ENCODE measurements around the gene IPO13.

DNA sequence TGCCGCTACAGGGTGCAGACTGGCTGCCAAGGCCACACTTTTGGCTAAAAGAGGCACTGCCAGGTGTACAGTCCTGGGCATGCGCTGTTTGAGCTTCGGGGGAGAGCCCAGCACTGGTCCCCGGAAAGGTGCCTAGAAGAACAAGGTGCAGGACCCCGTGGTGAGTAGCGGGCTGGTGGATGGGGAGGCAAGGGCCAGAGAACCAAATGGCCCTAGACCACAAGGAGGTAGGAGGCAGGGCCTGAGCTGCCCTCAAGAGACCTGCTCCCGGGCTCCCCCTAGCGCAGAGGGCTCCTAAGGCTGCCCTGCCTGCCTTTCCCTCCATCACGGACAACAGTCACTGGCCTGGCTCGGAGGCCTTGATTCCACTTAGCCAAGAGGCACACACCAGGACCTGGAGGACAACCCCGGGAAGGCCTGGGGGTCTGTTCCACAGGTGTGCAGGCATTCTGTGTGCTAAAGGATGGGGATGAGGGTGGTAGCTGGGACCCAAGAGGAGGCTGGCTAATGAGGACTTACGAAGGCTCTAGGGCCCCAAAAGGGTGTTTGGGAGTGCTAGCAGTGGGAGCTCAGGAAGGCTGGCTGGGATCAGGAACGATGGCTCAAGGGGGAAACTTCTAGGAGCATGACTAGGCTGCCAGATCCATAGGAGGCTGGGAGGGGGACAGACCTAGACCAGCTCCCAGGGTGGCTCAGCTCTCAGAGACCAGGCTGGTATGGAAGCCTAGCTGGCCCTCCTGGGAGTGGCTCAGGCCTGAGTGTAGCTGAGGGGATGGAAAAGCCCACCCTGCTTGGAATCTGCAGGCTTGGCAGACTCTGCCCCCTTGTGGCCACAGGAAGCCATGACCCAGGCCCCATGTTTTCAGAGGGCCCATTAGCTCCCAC is 12.4 kb upstream of the IPO13 start:
- TF ChIP-seq CTCF (conservative IDR thresholded peaks at IDR 0.05) = peak; percentile 91
- no peak for TF ChIP-seq ZFX (IDR thresholded peaks at IDR 0.05)

Measured in C4-2B (cell line).